Activated CD4-positive, alpha-beta T cell treated with anti-CD3 and anti-CD28 coated beads, Interleukin-2, amount 10 ng/mL, durations not matched to agents 24 days and 14 days (primary cell): ENCODE results near the gene DVL1. TPM values are rescaled to one million over a fixed set of nuclear protein-coding genes. Genes with fewer than 3 reads are reported as not detected.
"Not testable (repeated sequence)": the region's sequence is repeated elsewhere in the genome, so short reads cannot be mapped to it uniquely, and the experiment has no call there.

Source experiments
- DNase-seq: peaks from one replicate; pipeline ENCODE4 v3.0.0; 2022
- H3K27ac Mint-ChIP-seq: one replicate; pipeline ENCODE4 v1.8.0; 2022; ENCODE audit warnings: mild to moderate bottlenecking, mixed read lengths
- H3K27me3 Mint-ChIP-seq: one replicate; pipeline ENCODE4 v1.8.0; 2022; ENCODE audit warnings: mixed read lengths
- H3K36me3 Mint-ChIP-seq: one replicate; pipeline ENCODE4 v1.8.0; 2022; ENCODE audit warnings: low read depth, mild to moderate bottlenecking, mixed read lengths
- H3K4me1 Mint-ChIP-seq: one replicate; pipeline ENCODE4 v1.8.0; 2021; ENCODE audit warnings: mixed read lengths
- H3K4me3 Mint-ChIP-seq: one replicate; pipeline ENCODE4 v1.8.0; 2022; ENCODE audit warnings: mild to moderate bottlenecking, moderate library complexity, mixed read lengths
- H3K9me3 Mint-ChIP-seq: one replicate; pipeline ENCODE4 v1.8.0; 2021; ENCODE audit warnings: mixed read lengths
- intact Hi-C: fragments of 100-400 bp; cut with micrococcal nuclease; formaldehyde crosslinking; loops from one replicate; pipeline ENCODE4 v1.15.1; 2023
- total RNA-seq: library from RNA; stranded (reverse); gene quantifications from 2 replicates; pipeline ENCODE4 v1.2.3, GENCODE V29; 2022

The DVL1 gene
- total RNA-seq, 1 donor from 2014 or later, result 65.9 TPM

DNA sequence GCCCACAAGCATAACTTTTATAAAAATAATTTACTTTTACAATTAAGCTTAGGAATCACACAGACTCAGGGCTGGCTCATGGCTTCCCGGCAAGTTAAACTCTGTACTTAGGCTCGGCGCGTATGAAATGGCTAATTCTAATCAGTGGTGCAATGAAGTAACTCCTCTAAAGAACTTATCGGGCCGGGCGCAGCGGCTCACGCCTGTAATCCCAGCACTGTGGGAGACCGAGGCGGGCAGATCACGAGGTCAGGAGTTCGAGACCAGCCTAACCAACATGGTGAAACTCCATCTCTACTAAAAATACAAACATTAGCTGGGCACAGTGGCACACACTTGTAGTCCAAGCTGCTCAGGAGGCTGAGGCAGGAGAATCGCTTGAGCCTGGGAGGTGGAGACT is 20.9 kb upstream of the DVL1 start:
- intact Hi-C loops, result loop anchor here (10.0 kb wide), 1 partner anchor 135 kb away; no protein-coding TSS in a partner anchor
- not testable (repeated sequence) for H3K27me3 Mint-ChIP-seq, H3K9me3 Mint-ChIP-seq, H3K27ac Mint-ChIP-seq, DNase-seq
- Mint-ChIP-seq H3K4me1 (peaks cover 16% of the 10 kb centered on the region), H3K36me3 (peaks cover 11% of the 10 kb centered on the region), H3K4me3 (peak overlapping the region; percentile 48)

DNA sequence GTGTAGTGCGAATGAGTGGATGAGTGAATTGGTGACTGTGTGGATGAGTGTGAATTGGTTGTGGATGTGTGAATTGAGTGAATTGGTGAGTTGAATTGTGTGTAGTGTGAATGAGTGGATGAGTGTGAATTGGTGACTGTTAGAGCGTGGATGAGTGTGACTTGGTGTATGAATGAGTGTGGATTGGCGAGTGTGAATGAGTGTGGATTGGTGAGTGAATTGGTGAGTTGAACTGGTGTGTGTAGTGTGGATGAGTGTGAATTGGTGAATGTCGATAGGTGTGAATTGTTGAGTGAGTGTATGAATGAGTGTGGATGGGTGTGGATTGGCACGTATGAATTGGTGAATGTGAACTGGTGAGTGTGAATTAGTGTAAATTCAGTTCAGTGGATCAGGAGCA is 18.1 kb upstream of the DVL1 start:
- Mint-ChIP-seq H3K27ac (no peak overlapping the region), H3K4me1 (peaks cover 8% of the 10 kb centered on the region), H3K4me3 (no peak overlapping the region), H3K36me3 (peaks cover 2% of the 10 kb centered on the region), H3K27me3 (no peaks in the 10 kb centered on the region), H3K9me3 (no peaks in the 10 kb centered on the region)
- intact Hi-C loops, result no loop called here
- DNase-seq, result no peak

DNA sequence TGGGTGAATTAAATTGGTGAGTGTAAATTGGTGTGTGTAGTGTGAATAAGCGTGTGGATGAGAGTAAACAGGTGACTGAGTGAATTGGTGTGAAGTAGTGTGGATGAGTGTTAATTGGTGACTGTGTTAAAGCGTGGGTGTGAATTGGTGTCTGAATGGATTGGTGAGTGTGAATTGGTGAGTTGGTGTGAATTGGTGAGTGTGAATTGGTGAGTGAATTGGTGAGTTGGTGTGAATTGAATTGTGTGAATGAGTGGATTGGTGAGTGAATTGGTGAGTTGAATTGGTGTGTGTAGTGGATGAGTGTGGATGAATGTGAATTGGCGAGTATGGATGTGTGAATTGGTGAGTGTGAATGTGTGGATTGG is 17.5 kb upstream of the DVL1 start:
- Mint-ChIP-seq H3K4me1 (peaks cover 8% of the 10 kb centered on the region), H3K9me3 (no peaks in the 10 kb centered on the region), H3K4me3 (no peak overlapping the region), H3K36me3 (no peaks in the 10 kb centered on the region), H3K27ac (no peak overlapping the region), H3K27me3 (peaks cover 4% of the 10 kb centered on the region)
- no peak for DNase-seq
- intact Hi-C loops, result no loop called here

DNA sequence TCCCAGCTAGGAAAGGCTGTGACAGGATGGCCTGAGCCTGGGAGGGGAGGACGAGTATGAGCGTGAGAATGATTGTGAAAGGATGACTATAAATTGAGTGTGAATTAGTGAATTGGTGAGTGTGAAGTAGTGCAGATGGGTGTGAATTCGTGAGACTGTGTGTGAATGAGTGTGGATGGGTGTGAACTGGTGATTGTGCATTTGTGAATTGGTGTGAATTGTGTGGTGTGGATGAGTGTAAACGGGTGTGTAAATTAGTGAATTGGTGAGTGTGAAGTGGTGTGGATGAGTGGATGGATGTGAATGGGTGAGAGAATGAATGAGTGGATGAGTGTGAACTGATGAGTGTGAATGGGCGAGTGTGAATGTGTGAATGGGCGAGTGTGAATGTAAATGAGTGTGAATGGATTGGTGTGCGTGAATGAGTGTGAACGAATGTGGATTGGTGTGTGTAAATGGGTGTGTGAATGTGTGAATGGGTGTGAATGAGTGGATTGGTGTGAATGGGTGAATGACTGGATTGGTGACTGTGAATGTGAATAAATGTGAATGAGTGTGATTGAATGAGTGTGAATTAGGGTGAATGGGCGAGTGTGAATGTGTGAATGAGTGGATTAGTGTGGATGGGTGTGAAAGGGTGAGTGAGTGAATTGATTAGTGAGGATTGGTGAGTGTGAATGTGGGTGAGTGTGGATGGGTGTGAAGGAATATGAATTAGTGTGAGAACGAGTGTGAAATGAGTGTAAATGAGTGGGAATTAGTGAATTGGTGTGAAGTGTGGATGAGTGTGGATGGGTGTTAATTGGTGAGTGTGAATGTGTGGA is 16.9 kb upstream of the DVL1 start:
- H3K4me1 Mint-ChIP-seq, result peaks cover 4% of the 10 kb centered on the region
- intact Hi-C loops, result no loop called here
- H3K4me3 Mint-ChIP-seq, result no peak overlapping the region
- H3K27me3 Mint-ChIP-seq, result peaks cover 4% of the 10 kb centered on the region
- no peaks in the 10 kb centered on the region for H3K9me3 Mint-ChIP-seq
- DNase-seq, result no peak
- H3K36me3 Mint-ChIP-seq, result no peaks in the 10 kb centered on the region
- H3K27ac Mint-ChIP-seq, result no peak overlapping the region

DNA sequence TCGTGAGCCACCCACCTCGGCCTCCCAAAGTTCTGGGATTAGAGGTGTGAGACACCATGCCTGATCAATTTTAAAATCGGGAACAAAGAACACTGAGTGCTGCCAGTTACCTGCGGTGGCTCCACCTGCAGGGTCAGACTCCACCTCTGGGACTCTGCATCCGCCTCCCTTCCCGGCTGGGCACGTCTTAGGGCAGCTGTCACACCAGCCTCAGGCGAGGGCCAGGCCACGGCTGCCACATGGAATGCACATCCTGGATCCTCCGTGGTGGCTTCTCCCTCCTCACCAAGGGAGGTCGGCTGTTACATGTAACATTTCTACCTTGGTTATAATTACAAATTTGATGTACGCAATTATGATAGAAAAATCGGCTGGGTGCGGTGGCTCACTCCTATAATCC is 15.0 kb upstream of the DVL1 start:
- peaks cover 8% of the 10 kb centered on the region for H3K27me3 Mint-ChIP-seq
- no peaks in the 10 kb centered on the region for H3K9me3 Mint-ChIP-seq
- no peaks in the 10 kb centered on the region for H3K36me3 Mint-ChIP-seq
- H3K4me1 Mint-ChIP-seq, result peaks cover 4% of the 10 kb centered on the region
- H3K4me3 Mint-ChIP-seq, result no peak overlapping the region
- intact Hi-C loops, result no loop called here
- no peak overlapping the region for H3K27ac Mint-ChIP-seq
- no peak for DNase-seq

DNA sequence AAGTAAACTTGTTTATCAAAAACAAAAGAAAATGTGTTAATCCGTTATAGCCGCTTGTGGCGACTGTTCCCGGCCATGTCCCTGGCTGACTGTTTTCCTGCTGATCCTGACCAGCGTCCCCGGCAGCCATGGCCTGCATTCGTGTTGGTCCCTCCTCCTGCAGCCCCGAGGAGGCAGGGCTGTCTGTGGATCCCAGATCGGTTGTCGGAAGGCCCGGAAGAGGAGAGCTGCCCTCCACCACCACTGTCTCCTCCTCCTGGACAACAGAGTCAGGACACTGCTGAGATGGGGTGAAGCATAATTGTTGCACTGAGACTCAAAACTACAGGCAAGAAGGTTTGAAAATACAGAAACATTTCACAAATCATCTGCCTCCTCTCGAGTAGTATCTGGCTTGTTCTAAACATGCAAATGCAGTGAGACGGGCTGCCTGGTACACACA is 12.8 kb upstream of the DVL1 start:
- no peak for DNase-seq
- intact Hi-C loops, result no loop called here
- H3K4me1 Mint-ChIP-seq, result peaks cover 10% of the 10 kb centered on the region
- H3K27ac Mint-ChIP-seq, result no peak overlapping the region
- H3K27me3 Mint-ChIP-seq, result peaks cover 15% of the 10 kb centered on the region
- H3K36me3 Mint-ChIP-seq, result no peaks in the 10 kb centered on the region
- H3K9me3 Mint-ChIP-seq, result no peaks in the 10 kb centered on the region
- no peak overlapping the region for H3K4me3 Mint-ChIP-seq

DNA sequence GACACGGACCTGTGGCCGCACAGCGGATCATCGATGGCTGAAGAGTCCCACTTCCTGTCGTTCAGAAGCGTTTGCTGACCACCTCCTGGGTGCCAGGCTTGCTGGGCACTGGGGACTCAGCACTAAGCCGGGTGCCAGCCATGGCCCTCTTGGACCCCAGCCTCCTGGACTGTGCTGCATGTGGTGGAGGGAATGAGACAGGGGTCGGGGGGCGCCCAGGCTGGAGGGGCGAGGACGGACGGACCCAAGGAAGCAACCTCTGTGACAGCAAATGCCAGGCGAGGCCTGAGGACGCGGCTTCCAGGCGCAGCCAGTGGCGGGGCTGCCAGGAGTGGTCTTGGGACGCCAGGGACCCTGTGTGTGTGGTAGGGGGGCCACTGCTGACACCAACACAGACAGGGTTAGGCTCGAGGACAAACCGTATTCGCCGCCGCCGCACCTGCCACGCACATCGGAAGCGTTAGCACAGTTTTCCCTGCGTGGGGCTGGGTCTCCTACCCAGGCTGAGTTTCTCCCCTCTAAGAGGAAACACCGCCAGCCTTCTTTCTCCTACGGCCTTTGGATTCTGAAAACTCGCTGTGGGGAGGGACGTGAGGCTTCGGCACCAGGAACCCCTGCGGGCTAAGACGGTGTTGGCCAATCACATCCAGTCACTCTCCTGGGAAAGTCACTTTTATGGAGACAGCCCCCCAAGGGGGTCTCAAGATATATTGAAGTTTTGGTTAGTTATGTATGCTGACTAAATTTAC is 12.2 kb upstream of the DVL1 start:
- Mint-ChIP-seq H3K4me1 (peaks cover 10% of the 10 kb centered on the region), H3K27me3 (peaks cover 15% of the 10 kb centered on the region), H3K36me3 (no peaks in the 10 kb centered on the region), H3K4me3 (no peak overlapping the region), H3K27ac (no peak overlapping the region), H3K9me3 (no peaks in the 10 kb centered on the region)
- no peak for DNase-seq
- intact Hi-C loops, result no loop called here

DNA sequence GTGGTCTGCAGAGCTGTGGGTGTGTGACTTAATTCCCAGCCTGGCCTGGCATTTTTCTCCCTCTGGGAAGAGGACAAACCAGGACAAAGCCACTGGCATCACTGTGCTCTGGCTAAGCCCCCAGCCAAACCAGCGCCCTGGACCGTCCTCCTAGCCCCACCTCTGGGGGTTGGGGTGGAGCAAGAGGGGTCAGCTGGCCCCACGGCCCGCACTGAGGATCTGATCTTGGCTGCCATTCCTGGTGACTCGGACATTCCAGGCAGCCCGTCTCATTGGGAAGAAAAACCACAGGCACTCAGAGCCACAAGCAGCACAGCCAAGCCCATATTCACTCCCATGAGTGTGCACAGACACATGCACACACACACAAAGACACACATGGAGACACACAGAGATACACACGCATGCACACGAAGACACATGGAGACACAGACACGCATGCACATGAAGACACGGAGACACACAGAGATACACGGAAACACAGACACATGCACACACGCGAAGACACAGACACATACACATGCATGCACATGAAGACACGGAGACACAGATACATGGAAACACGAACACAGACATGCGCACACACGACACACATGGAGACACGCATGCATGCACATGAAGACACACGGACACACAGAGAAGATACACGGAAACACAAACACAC is 11.4 kb upstream of the DVL1 start:
- Mint-ChIP-seq H3K4me3 (no peak overlapping the region), H3K27ac (no peak overlapping the region), H3K9me3 (no peaks in the 10 kb centered on the region), H3K4me1 (peaks cover 10% of the 10 kb centered on the region), H3K27me3 (peaks cover 15% of the 10 kb centered on the region), H3K36me3 (no peaks in the 10 kb centered on the region)
- intact Hi-C loops, result no loop called here
- DNase-seq, result no peak

DNA sequence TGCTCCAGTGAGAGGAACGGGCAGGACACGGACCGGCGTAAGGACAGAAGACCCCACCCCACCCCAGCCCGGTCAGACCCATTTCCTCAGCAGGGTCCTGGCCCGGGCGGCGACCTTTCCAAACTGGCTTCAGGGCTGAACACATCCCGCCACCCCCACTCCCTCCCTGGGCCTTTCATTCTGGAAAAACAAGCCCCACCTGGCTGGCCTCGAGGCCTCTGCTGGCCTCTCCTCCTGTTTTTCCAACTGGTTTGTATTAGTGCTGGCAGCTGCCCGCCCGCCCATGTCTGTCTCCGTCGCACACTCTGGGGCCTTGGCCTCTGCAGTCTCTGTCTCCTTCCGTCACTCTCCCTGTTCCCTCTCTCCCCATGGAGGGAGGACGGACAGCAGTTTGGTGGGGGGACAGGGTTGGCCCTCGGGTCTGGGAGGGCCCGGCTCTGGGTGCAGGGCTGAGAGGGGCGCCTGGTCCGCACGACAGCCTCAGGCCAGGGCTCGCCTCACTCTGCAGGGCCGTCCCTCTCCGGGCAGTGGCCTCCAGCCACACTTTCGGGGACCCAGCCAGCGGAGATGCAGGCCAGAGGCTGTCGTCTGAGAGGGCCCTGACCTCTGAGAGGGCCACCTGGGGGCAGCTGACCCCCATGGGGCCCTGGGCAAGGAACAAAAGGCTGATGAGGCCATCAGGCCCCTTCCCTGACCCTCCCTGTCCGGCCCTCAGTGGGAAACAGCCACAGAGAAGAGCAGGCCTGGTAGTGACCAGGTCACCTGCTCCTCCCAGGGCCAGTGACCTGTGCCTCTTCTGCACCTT is 10.6 kb upstream of the DVL1 start:
- H3K9me3 Mint-ChIP-seq, result no peaks in the 10 kb centered on the region
- H3K4me3 Mint-ChIP-seq, result peak overlapping the region; percentile 13
- peaks cover 10% of the 10 kb centered on the region for H3K4me1 Mint-ChIP-seq
- no peak overlapping the region for H3K27ac Mint-ChIP-seq
- H3K27me3 Mint-ChIP-seq, result peaks cover 15% of the 10 kb centered on the region
- H3K36me3 Mint-ChIP-seq, result no peaks in the 10 kb centered on the region
- DNase-seq, result no peak
- intact Hi-C loops, result no loop called here

DNA sequence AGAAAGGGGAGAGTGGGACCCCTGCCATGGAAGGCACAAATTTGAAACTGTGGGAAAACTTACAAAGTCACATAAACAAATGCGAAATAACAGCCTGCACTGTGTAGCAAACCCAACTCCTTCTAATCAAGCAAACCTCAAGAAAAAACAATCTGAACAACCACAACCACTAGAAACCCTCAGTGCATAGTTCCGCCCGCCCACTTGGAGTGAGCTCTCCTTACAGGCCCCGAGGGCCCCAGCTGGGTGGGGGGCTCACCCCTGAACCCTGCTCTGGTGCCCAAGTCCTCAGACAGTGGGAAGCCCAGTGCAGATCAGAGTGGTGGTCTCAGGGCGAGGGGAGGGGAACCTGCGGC is 10.1 kb upstream of the DVL1 start:
- peaks cover 15% of the 10 kb centered on the region for H3K27me3 Mint-ChIP-seq
- H3K4me3 Mint-ChIP-seq, result peak overlapping the region; percentile 13
- H3K27ac Mint-ChIP-seq, result no peak overlapping the region
- H3K36me3 Mint-ChIP-seq, result no peaks in the 10 kb centered on the region
- no peak for DNase-seq
- peaks cover 10% of the 10 kb centered on the region for H3K4me1 Mint-ChIP-seq
- intact Hi-C loops, result no loop called here
- H3K9me3 Mint-ChIP-seq, result no peaks in the 10 kb centered on the region

DNA sequence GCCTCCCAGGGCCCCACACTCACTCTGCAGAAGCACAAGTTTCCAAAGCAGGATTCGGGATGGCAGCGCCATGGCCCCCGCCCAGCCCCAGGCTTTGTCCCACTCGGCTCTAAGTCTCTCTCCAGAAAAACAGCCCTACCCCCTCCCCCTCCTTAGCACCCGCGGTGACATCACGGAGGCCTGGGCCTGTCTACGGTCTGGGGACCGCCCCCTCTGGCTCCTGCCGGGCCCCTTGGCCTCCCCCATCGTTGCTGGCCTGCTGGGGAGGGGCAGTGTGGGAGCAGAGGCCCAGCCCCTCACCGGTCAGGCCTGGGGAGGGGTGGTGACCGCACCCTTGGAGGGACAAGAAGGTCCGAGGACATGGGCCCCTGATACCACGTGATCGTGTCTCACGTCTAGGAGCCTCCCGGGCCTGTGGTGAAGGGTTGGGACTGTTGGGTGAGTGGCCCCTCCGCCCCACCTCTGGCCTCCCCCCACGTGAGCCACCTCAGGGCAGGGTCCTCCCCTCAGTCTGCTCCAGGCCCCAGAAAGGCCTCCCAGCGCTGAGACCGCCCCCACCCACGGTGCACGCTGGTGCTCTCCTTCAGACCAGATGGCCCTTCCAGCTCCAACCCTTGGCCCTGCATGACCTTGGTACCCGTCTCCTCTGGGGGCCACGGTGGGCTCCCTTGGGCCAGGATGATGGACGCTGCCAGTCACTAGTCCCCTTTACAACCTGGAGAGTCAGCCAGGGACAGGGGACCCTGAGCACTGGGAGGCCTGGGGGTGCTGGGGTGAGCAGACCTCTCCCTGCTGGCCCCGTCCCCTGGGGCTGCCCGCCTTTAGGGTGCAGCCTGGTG is 9.4 kb upstream of the DVL1 start, which contains the start of gene MXRA8:
MXRA8 (minus strand) TSS at position 123 of the 839 bp plus-strand sequence; CDS start at position 72, 51 bp downstream.
- no peak for DNase-seq
- Mint-ChIP-seq H3K27ac (no peak within 1 kb of the TSS), H3K9me3 (no peaks in the 10 kb centered on the region), H3K4me1 (peaks cover 12% of the 10 kb centered on the region), H3K27me3 (peaks cover 20% of the 10 kb centered on the region), H3K4me3 (peak within 1 kb of the TSS; percentile 13), H3K36me3 (no peaks in the 10 kb centered on the region)
- intact Hi-C loops, result no loop called here

DNA sequence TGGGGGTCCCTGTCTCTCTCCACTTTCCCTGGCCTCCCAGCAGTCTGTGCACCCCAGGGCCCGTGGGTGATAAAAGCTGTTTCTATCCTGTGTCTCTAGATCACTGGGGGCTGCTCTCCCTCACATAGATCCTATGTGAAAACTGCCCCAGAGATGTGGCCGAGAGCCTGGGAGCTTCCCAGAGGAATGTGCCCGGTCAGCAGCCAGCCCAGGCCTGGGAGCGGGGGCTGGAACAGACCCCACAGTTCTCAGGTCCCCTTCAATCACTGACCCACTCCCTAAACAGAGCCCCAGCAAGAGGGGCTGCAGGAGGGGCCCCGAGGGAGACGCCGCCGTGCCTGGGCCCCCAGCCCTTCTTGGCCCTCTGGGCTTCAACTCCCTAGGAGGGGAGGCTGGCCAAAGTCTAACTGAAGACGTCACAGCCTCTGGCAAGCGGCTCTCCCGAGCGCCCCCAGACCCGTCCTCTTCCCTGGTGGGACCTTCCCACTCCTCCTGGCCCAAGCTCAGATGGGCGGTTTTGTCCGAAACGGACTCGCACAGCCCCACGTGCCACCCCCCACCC is 8.7 kb upstream of the DVL1 start:
- Mint-ChIP-seq H3K36me3 (no peaks in the 10 kb centered on the region), H3K4me3 (no peak overlapping the region), H3K27ac (no peak overlapping the region), H3K9me3 (no peaks in the 10 kb centered on the region), H3K4me1 (peaks cover 12% of the 10 kb centered on the region), H3K27me3 (peaks cover 25% of the 10 kb centered on the region)
- intact Hi-C loops, result no loop called here
- no peak for DNase-seq
